Fibroblast of skin of left biceps (primary cell): Measurements from ENCODE around the gene OPN3.
A peak's percentile ranks its signal among the peaks of the same experiment; 100 is the strongest.

Source experiments
- DNase-seq, 2 experiments: peaks; one replicate each; pipeline ENCODE4 v3.0.0-alpha.2; 2013; ENCODE audit warnings: low read depth in 2 of 2

OPN3 gene

GRCh38 chr1:241646201-241646600 lies 6.0 kb upstream of the OPN3 start:
- no peak for DNase-seq

GRCh38 chr1:241645199-241645598 lies 5.0 kb upstream of the OPN3 start:
- no peak for DNase-seq

DNA sequence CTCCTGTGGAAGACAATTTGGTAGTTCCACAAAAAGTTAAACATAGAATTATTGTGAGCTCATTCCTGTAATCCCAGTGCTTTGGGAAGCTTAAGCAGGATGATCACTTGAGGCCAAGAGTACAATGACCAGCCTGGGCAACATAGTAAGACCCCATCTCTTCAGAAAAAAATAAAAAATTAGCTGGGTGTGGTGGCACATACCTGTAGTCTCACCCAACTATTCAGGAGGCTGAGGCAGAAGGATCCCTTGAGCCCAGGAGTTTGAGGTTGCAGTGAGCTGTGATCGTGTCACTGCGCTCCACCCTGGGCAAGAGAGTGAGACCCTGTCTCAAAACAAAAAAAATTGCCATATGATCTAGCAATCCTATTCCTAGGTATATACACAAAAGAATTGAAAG lies 4.1 kb upstream of the OPN3 start:
- no peak for DNase-seq

DNA sequence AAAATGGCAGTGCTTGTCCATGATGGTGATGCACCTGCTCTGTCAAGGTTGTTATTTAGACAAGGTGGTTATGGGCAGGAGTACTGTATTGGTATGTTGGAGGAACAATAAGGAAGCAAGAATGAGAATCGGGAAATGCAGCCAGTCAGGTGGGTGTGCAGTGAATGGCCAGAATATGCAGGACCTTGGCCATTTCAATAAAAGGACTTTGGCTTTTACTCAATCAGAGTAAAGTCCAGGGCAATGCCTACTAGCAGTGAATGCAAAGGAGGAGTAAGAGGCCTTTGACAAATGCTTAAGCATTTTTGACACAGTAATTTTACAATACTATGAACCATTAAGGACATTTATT lies 2.4 kb upstream of the OPN3 start:
- no peak for DNase-seq

DNA sequence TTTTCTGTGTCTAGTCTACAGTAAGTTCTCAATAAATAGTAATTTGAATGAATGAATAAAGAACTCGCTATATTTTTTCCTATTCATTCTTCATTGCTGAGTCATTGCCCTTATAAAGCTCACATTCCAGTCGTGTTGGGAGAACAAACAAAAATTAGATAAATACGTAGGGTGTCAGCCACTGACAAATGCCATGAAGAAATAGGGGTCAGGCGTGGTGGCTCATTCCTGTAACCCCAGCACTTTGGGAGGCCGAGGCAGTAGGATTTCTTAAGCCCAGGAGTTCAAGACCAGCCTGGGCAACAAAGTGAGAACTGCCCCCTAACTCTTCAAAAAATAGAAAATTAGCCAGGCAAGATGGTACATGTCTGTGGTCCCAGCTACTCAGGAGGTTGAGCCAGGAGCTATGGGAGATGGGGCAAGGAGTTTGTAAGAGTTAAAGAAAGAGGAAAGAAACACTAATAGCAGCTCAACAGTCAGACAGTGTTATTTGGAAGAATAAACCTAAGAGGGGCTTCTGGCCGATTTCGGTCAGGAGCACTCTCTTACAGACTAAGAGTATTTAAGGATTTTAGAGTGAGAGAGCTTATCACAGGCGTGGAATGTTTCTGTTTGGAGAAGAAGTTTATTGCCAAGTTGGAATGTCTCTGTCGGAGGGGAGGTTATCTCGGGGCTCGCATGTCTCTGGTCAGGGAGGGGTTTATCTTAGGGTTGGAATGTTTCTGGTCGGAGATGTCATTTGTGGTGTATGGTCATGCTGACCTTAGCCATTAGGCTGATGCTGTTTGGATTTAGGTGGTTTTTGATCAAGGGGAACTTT lies 1.8 kb upstream of the OPN3 start:
- DNase-seq: no peak

GRCh38 chr1:241640867-241641622 lies 876 bp upstream of the OPN3 start:
- no peak for DNase-seq

GRCh38 chr1:241639623-241640148 lies 483 bp downstream of the OPN3 start:
- DNase-seq: no peak

- DNase-seq: no peak
These were observed 1.1 kb downstream of the OPN3 start for GRCh38 chr1:241638909-241639622.

DNA sequence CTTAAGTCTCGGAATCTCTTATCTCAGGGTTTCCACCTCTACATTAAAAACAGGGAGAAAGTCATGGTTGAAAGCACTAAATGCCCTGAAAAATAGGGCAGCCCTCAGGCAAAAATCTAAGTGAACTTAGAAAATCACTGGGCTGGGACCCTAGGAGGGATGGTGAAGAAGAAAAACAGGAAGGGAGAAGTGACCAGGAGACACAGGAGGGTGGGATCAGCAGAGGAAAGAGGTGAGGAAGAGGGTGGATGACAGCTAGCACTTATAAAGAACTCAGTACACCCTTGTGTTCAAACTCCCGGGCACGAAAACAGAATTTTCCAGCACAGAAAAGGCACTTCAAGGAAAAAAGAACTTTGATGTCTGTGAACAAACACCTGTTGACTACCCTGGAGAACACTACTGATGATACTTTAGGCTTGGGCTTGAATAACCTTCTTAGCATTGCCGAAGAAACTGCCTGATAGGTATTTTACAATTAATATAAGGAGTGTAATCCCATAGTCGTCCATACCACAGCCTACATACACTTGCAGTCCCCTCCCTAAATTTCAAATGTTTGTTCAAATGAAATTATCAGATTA lies 2.0 kb downstream of the OPN3 start:
- DNase-seq: no peak

GRCh38 chr1:241637604-241638003 lies 2.6 kb downstream of the OPN3 start:
- no peak for DNase-seq

DNA sequence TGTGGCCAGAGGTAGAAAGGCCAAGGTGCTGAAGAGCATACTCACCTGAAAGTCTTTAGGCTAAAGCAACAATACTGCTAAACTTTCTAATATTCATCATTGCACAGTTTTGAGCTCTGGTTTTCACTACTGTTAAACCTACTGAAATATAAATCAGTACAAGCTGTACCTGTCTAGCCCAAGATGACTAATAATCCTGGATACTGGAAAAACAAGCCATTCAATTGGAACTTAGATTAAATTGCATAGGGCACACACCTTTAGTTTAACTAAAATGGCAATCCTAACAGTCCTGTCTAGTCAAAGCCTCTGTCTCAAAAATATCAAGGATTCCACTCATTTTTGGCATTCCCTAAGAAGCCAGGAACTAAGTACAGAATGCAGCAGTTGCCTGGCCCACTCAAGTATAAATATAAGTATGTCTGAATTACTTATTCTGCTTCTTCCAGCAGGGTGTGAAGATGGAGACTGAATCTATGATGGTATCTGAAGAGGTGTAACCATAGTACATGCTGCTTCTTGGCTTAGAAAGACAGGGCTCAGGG lies 3.1 kb downstream of the OPN3 start:
- DNase-seq: no peak

- no peak for DNase-seq
These were observed 3.9 kb downstream of the OPN3 start for GRCh38 chr1:241636291-241636690.

DNA sequence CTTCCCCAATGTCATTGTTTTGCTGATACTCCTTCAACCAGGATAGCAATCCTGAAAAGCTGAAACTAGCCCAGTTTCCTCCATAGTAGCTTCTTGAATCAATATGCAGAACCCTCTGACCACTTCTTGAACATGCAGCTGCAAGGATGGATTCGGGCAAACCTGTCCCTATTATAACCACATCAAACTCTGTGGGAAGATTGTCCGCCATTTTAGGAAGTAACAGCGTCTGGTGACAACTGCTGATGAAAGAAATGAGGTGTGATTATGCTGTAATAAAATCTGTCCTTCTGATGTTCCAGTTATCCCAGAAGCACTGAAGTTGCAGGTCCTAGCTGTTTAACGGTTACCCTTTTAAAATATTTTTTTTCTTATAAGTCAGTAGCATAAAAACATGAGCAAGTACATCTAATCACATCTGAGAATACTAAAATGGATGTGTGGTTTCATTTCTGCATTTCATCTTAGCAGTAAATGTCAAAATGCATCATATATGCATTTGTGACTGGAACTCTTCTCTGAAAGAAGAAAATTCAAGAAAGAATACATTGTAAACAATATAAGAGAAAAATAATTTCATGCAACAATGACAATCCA lies 4.5 kb downstream of the OPN3 start:
- no peak for DNase-seq

DNA sequence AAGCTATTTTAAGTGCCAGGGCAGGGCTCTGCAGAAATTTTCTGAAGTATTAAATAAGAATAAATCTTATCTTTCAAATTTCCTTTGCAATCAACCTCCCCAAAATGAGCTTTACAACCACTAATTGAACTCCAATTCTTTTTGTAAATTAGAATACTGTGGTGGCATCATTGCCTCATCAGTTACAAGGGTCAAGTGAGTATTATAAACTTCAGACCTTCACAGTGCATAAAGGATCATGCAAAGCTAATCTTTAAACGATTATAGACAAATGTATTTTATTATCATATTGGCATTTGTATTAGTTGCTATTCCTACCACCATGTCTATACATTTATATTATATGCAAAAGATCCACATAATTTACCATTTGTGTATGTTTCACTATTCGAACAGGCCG lies 7.2 kb downstream of the OPN3 start:
- no peak for DNase-seq

- DNase-seq: no peak
These were observed 8.5 kb downstream of the OPN3 start for GRCh38 chr1:241631674-241632073.

DNA sequence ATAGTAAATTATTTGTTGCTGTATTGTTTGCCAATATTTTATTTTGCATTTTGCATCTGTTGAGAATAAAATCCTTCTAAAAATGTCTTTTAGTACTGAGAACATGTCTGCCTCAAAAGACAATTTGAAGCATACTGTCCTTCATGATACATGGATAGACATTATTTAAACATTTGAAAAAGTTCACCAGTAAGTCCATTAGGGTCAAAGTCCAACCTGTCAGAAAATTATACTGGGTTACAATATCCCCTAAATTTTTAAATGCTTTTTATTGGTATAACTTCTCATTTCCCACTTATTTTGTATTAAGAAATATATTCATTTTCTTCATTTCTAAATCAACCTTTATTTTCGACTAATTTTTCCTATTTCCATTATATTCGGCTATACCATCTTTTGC lies 9.3 kb downstream of the OPN3 start:
- DNase-seq: no peak

DNA sequence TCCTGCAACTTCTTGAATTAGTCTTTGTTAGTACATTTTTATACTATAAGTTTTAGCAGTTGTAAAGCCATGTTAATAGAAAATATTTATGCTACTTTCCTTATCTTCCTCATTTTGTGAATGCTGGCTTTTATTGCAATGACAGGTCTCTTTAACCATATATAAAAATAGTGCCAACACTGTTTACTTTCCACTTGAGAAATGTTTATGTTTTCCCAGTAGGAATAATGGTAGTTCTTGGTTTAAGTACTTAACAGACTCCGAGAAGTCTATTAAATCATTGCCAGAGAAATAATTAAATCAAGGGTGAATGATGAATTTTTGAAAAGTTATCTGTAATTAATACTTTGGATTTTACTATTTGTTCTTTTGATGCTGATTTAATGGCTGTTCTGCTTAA lies 9.7 kb downstream of the OPN3 start:
- no peak for DNase-seq

GRCh38 chr1:241630005-241630404 lies 10.2 kb downstream of the OPN3 start:
- no peak for DNase-seq

DNA sequence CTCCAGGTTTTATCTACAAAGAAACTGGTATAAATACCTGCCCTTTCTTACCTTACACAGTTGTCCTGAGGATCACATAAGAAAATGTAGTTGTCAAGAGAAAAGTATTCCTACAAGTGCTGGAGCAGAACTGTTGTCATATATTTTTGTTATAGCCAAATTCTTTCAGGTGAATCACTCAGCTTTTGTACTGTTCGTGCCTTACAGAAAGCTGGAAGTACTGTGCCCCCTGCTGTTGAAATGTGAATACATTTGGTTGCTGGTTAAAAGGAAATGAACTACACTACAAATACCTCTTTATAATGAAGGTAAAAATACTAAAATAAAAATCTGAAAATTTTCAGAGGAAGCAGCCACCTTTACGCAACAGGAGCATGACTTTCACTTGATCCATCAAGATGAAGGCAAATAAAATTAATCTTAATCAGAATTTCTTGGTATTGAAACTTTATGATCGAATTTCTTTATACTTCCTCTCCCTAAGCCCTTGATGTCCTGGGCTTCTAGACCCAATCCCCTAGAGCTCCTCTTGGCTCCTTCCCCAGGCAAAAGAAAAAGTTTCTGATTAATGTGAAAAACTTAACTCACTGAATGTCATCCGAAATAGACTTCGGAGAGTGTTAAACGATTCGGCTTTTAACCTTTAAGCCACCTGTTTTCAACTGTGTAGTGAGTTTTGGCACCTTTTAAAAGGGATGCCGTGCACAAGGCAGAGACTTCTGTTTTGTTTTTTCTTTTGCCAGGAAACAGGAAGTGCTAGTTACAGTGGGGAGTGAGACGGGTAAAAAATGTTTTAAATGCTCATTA lies 12.5 kb downstream of the OPN3 start:
- DNase-seq: peak; percentile 24 to 33

- no peak for DNase-seq
These were observed 15.2 kb downstream of the OPN3 start for GRCh38 chr1:241624935-241625334.

DNA sequence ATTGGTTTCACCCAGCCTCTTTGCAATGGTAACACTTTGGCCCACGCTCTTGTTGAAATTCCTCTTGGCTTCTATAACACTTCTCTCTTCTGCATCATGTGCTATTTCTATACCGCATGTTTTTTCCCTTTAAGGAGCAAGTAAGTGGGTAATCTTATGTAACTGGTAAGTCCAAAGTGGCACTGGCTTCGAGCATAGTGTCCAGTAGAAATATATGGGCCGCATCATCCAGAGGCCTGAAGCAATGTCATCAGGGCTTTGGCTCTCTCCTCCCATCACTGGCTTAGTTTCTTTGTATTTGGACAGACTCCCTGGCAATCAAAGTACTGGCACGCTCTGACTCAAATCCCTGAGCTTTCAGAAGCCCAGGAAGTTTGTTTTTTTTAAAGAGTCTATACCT lies 17.5 kb downstream of the OPN3 start:
- no peak for DNase-seq
